H9 (cell line): ENCODE data around the gene TBC1D24. TPM values are rescaled to one million over a fixed set of nuclear protein-coding genes. Genes with fewer than 3 reads are reported as not detected.

ENCODE experiments used
- DNase-seq: peaks from one replicate; pipeline ENCODE4 v3.0.0-alpha.2; 2017
- H2AFZ ChIP-seq: one replicate; pipeline ENCODE4 v1.6.1; 2013; ENCODE audit warnings: mild to moderate bottlenecking, low read length, control low read depth, moderate library complexity
- H2AK5ac ChIP-seq: 2 replicates; pipeline ENCODE4 v1.6.1; 2013; ENCODE audit warnings: low read length, control low read depth, mixed read lengths; ENCODE audit not compliant: insufficient read length
- H2BK120ac ChIP-seq: one replicate; pipeline ENCODE4 v1.6.1; 2013; ENCODE audit warnings: low read depth, mild to moderate bottlenecking, low read length, control low read depth, inconsistent platforms; ENCODE audit not compliant: poor library complexity, severe bottlenecking
- H2BK12ac ChIP-seq: 2 replicates; pipeline ENCODE4 v1.6.1; 2013; ENCODE audit warnings: low read length, control low read depth, mixed read lengths, low read depth; ENCODE audit not compliant: insufficient read length
- H2BK15ac ChIP-seq: 2 replicates; pipeline ENCODE4 v1.6.1; 2013; ENCODE audit warnings: low read depth, low read length, control low read depth
- H2BK20ac ChIP-seq: one replicate; pipeline ENCODE4 v1.6.1; 2013; ENCODE audit warnings: low read depth, mild to moderate bottlenecking, low read length, control low read depth, inconsistent platforms; ENCODE audit not compliant: poor library complexity, severe bottlenecking
- H2BK5ac ChIP-seq: 2 replicates; pipeline ENCODE4 v1.6.1; 2013; ENCODE audit warnings: low read length, control low read depth, mixed read lengths; ENCODE audit not compliant: insufficient read length
- H3K14ac ChIP-seq: 2 replicates; pipeline ENCODE4 v1.6.1; 2013; ENCODE audit warnings: low read length, control low read depth; ENCODE audit not compliant: insufficient read depth
- H3K18ac ChIP-seq: 2 replicates; pipeline ENCODE4 v1.6.1; 2013; ENCODE audit warnings: low read depth, mild to moderate bottlenecking, mixed read lengths, low read length, control low read depth; ENCODE audit not compliant: insufficient read length
- H3K23ac ChIP-seq: 2 replicates; pipeline ENCODE4 v1.6.1; 2013; ENCODE audit warnings: low read length, control low read depth, mixed read lengths, low read depth; ENCODE audit not compliant: insufficient read length
- H3K23me2 ChIP-seq: 2 replicates; pipeline ENCODE4 v1.6.1; 2013; ENCODE audit warnings: low read depth, mild to moderate bottlenecking, mixed read lengths, low read length, control low read depth; ENCODE audit not compliant: insufficient read length, poor library complexity, severe bottlenecking
- H3K27ac ChIP-seq: 2 replicates; pipeline ENCODE4 v1.5.1; 2013; ENCODE audit warnings: low read length, control low read depth, mixed read lengths, low read depth; ENCODE audit not compliant: insufficient read length
- H3K27me3 ChIP-seq: 2 replicates; pipeline ENCODE4 v1.6.1; 2013; ENCODE audit warnings: low read length, control low read depth, inconsistent platforms; ENCODE audit not compliant: insufficient read depth
- H3K4ac ChIP-seq: 2 replicates; pipeline ENCODE4 v1.6.1; 2013; ENCODE audit warnings: low read depth, mild to moderate bottlenecking, control low read depth, inconsistent platforms, low read length, moderate library complexity
- H3K4me1 ChIP-seq: 2 replicates; pipeline ENCODE4 v1.6.1; 2013; ENCODE audit warnings: low read length, control low read depth, inconsistent platforms; ENCODE audit not compliant: insufficient read depth
- H3K4me2 ChIP-seq: 2 replicates; pipeline ENCODE4 v1.6.1; 2013; ENCODE audit warnings: low read length, control low read depth, mixed read lengths; ENCODE audit not compliant: insufficient read length, insufficient read depth
- H3K56ac ChIP-seq: 2 replicates; pipeline ENCODE4 v1.6.1; 2013; ENCODE audit warnings: low read depth, mild to moderate bottlenecking, mixed read lengths, low read length, control low read depth; ENCODE audit not compliant: insufficient read length
- H3K79me1 ChIP-seq: 2 replicates; pipeline ENCODE4 v1.6.1; 2013; ENCODE audit warnings: low read depth, mild to moderate bottlenecking, moderate library complexity, low read length, control low read depth, inconsistent platforms; ENCODE audit not compliant: insufficient read depth, poor library complexity, severe bottlenecking
- H3K79me2 ChIP-seq: 2 replicates; pipeline ENCODE4 v1.6.1; 2013; ENCODE audit warnings: low read length, control low read depth, inconsistent platforms; ENCODE audit not compliant: insufficient read depth
- H3K9ac ChIP-seq: 2 replicates; pipeline ENCODE4 v1.6.1; 2013; ENCODE audit warnings: low read length, control low read depth, mixed read lengths; ENCODE audit not compliant: insufficient read length; ENCODE audit errors: extremely low read depth
- H3K9me3 ChIP-seq: one replicate; pipeline ENCODE4 v1.6.1; 2013; ENCODE audit warnings: low read depth, low read length, inconsistent platforms; ENCODE audit not compliant: control insufficient read depth
- H3T11ph ChIP-seq: one replicate; pipeline ENCODE4 v1.6.1; 2013; ENCODE audit warnings: mild to moderate bottlenecking, low read length, control low read depth, inconsistent platforms
- H4K20me1 ChIP-seq: one replicate; pipeline ENCODE4 v1.6.1; 2013; ENCODE audit not compliant: control insufficient read depth, insufficient read length, insufficient read depth
- H4K5ac ChIP-seq: 2 replicates; pipeline ENCODE4 v1.6.1; 2013; ENCODE audit warnings: low read depth, mild to moderate bottlenecking, mixed read lengths, low read length, control low read depth; ENCODE audit not compliant: insufficient read length
- H4K8ac ChIP-seq: replicated peaks from 2 replicates; pipeline ENCODE4 v1.6.1; 2013; ENCODE audit warnings: low read length, control low read depth, mixed read lengths, low read depth; ENCODE audit not compliant: insufficient read length
- H4K91ac ChIP-seq: 2 replicates; pipeline ENCODE4 v1.6.1; 2013; ENCODE audit warnings: low read depth, mild to moderate bottlenecking, moderate library complexity, mixed read lengths, low read length, control low read depth; ENCODE audit not compliant: insufficient read length
- H3K27ac Mint-ChIP-seq, 3 experiments: 2 replicates in 2 of 3; 3 replicates in 1 of 3; pipeline ENCODE4 v1.8.0; 2020 to 2021; ENCODE audit warnings: mixed read lengths in 3 of 3, mild to moderate bottlenecking in 1 of 3, moderate library complexity in 1 of 3
- H3K27me3 Mint-ChIP-seq: 2 replicates; pipeline ENCODE4 v1.8.0; 2021; ENCODE audit warnings: low read depth, mild to moderate bottlenecking, moderate library complexity, mixed read lengths
- H3K36me3 Mint-ChIP-seq, 3 experiments: 2 replicates in 2 of 3; 3 replicates in 1 of 3; pipeline ENCODE4 v1.8.0; 2020 to 2021; ENCODE audit warnings: low read depth in 3 of 3, mixed read lengths in 3 of 3; ENCODE audit not compliant: insufficient read depth in 1 of 3
- H3K4me1 Mint-ChIP-seq, 2 experiments: 2 replicates each; pipeline ENCODE4 v1.8.0; 2020; ENCODE audit warnings: mixed read lengths in 2 of 2
- H3K4me3 Mint-ChIP-seq, 2 experiments: 2 replicates in 1 of 2; 3 replicates in 1 of 2; pipeline ENCODE4 v1.8.0; 2020 to 2021; ENCODE audit warnings: mild to moderate bottlenecking in 2 of 2, mixed read lengths in 2 of 2, moderate library complexity in 1 of 2
- H3K9me3 Mint-ChIP-seq, 2 experiments: 2 replicates in 1 of 2; 3 replicates in 1 of 2; pipeline ENCODE4 v1.8.0; 2020; ENCODE audit warnings: mild to moderate bottlenecking in 2 of 2, mixed read lengths in 2 of 2, moderate library complexity in 1 of 2
- WGBS: extraction: QIAGEN DNeasy Blood & Tissue Kit; methylation state at CpG from one replicate; pipeline ENCODE4 v1.1.7; 2013; ENCODE audit warnings: missing lambda C conversion rate, low lambda C conversion rate, mixed read lengths; ENCODE audit not compliant: insufficient read length; ENCODE audit errors: extremely low coverage; 5-methylcytosine and 5-hydroxymethylcytosine counted together
- total RNA-seq: library from RNA; stranded (reverse); gene quantifications from 2 replicates; pipeline ENCODE4 v1.2.1, GENCODE V29; 2021
- TF ChIP-seq, protein P1 (sequence below): fragments of 200-600 bp; sonication (generic); conservative IDR thresholded peaks from 3 replicates; pipeline ENCODE4 v1.8.0; 2021; ENCODE audit warnings: antibody characterized with exemption, mild to moderate bottlenecking

The TBC1D24 gene
- total RNA-seq, 1 experiment from 2014 or later, result 19.0 TPM

DNA sequence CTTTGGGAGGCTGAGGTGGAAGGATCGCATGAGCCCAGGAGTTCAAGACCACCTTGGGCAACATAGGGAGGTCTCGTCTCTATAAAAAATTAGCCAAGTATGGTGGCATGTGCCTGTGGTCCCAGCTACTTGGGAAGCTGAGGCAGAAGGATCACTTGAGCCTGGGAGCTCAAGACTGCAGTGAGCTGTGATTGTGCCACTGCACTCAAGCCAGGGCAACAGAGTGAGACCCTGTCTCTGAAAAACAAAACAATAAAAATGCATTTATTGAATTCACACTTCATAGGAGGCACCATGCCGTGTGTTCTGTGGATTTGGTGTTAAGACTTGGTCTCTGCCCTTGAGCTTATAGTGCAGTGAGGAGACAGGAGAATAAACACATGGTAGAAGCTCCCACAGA, 2.4 kb downstream of the TBC1D24 start:
- H2BK15ac ChIP-seq, result no peak overlapping the region
- TF ChIP-seq, protein P1, sequence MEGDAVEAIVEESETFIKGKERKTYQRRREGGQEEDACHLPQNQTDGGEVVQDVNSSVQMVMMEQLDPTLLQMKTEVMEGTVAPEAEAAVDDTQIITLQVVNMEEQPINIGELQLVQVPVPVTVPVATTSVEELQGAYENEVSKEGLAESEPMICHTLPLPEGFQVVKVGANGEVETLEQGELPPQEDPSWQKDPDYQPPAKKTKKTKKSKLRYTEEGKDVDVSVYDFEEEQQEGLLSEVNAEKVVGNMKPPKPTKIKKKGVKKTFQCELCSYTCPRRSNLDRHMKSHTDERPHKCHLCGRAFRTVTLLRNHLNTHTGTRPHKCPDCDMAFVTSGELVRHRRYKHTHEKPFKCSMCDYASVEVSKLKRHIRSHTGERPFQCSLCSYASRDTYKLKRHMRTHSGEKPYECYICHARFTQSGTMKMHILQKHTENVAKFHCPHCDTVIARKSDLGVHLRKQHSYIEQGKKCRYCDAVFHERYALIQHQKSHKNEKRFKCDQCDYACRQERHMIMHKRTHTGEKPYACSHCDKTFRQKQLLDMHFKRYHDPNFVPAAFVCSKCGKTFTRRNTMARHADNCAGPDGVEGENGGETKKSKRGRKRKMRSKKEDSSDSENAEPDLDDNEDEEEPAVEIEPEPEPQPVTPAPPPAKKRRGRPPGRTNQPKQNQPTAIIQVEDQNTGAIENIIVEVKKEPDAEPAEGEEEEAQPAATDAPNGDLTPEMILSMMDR, result no peak
- no peak overlapping the region for H3K4ac ChIP-seq
- no peaks in the 10 kb centered on the region for H3K79me2 ChIP-seq
- H4K91ac ChIP-seq, result no peak overlapping the region
- Mint-ChIP-seq H3K9me3 (no peaks in the 10 kb centered on the region), H3K36me3 (no peaks in the 10 kb centered on the region; a peak in 1 of 7 replicates), H3K27me3 (peaks cover 29% of the 10 kb centered on the region), H3K27ac (no peak overlapping the region; a peak in 1 of 7 replicates), H3K4me3 (no peak overlapping the region), H3K4me1 (peaks cover 9 to 12% of the 10 kb centered on the region in 2 experiments)
- no peak overlapping the region for H2AK5ac ChIP-seq
- WGBS, result no CpG with 5 or more reads among the region's 3 CpGs
- no peak overlapping the region for H3K9ac ChIP-seq
- no peak overlapping the region for H3K23ac ChIP-seq
- H3K4me2 ChIP-seq, result no peak overlapping the region
- no peak overlapping the region for H3K56ac ChIP-seq
- no peak overlapping the region for H4K8ac ChIP-seq
- no peaks in the 10 kb centered on the region for H3K9me3 ChIP-seq
- H3K27ac ChIP-seq, result no peak overlapping the region
- peaks cover 6% of the 10 kb centered on the region for H3K23me2 ChIP-seq
- no peak overlapping the region for H3K14ac ChIP-seq
- H3K79me1 ChIP-seq, result no peaks in the 10 kb centered on the region
- no peaks in the 10 kb centered on the region for H3K4me1 ChIP-seq
- H2BK12ac ChIP-seq, result no peak overlapping the region
- H2AFZ ChIP-seq, result no peak overlapping the region
- peaks cover 4% of the 10 kb centered on the region for H4K20me1 ChIP-seq
- peaks cover 8% of the 10 kb centered on the region; the same call in 1 of the 2 replicates for H3K27me3 ChIP-seq
- H2BK5ac ChIP-seq, result no peak overlapping the region
- no peak overlapping the region for H3K18ac ChIP-seq
- H2BK20ac ChIP-seq, result no peak overlapping the region
- no peak for DNase-seq
- no peak overlapping the region for H3T11ph ChIP-seq
- H2BK120ac ChIP-seq, result no peak overlapping the region
- H4K5ac ChIP-seq, result no peak overlapping the region
